Progenitor cell of endocrine pancreas (in vitro differentiated cells): ENCODE results near the gene HACD1. TPM values are rescaled to one million over a fixed set of nuclear protein-coding genes. Genes with fewer than 3 reads are reported as not detected.

Experiments
- DNase-seq: peaks from one replicate; pipeline ENCODE4 v3.0.0; 2021; ENCODE audit warnings: low spot score; ENCODE audit not compliant: unreplicated experiment
- H3K27ac Mint-ChIP-seq: 2 replicates; pipeline ENCODE4 v1.8.0; 2021; ENCODE audit warnings: mild to moderate bottlenecking, moderate library complexity, mixed read lengths
- H3K27me3 Mint-ChIP-seq: 2 replicates; pipeline ENCODE4 v1.8.0; 2021; ENCODE audit warnings: mixed read lengths
- H3K36me3 Mint-ChIP-seq: 2 replicates; pipeline ENCODE4 v1.8.0; 2022; ENCODE audit warnings: mixed read lengths; ENCODE audit not compliant: insufficient read depth
- H3K4me1 Mint-ChIP-seq: 2 replicates; pipeline ENCODE4 v1.8.0; 2021; ENCODE audit warnings: low read depth, mixed read lengths
- H3K4me3 Mint-ChIP-seq: 2 replicates; pipeline ENCODE4 v1.8.0; 2021; ENCODE audit warnings: low read depth, mild to moderate bottlenecking, moderate library complexity, mixed read lengths
- H3K9me3 Mint-ChIP-seq: 2 replicates; pipeline ENCODE4 v1.8.0; 2021; ENCODE audit warnings: low read depth, mixed read lengths
- CTCF ChIP-seq: fragments of 200-600 bp; sonication (generic); IDR thresholded peaks from one replicate; pipeline ENCODE4 v1.5.0; 2021; ENCODE audit warnings: antibody characterized with exemption, mild to moderate bottlenecking; ENCODE audit not compliant: unreplicated experiment
- total RNA-seq: library from RNA; stranded (reverse); gene quantifications from 2 replicates; pipeline ENCODE4 v1.2.1, GENCODE V29; 2021

Gene HACD1
- total RNA-seq, 1 donor from 2014 or later, result 14.3 TPM

GRCh38 chr10:17652585-17652984 is 35.4 kb upstream of the HACD1 start:
- no peak for DNase-seq
- H3K4me1 Mint-ChIP-seq, result peaks cover 5% of the 10 kb centered on the region

GRCh38 chr10:17651896-17652295 is 34.7 kb upstream of the HACD1 start:
- Mint-ChIP-seq H3K27me3 (no peaks in the 10 kb centered on the region), H3K4me1 (peaks cover 5% of the 10 kb centered on the region), H3K4me3 (no peak overlapping the region), H3K36me3 (peaks cover 22% of the 10 kb centered on the region), H3K27ac (no peak overlapping the region), H3K9me3 (peaks cover 18% of the 10 kb centered on the region)
- TF ChIP-seq CTCF, result no peak
- no peak for DNase-seq

More at GRCh38 chr10:17652585-17652984, 35.4 kb upstream of the HACD1 start:
- no peak overlapping the region for H3K27ac Mint-ChIP-seq
- TF ChIP-seq CTCF, result no peak
- H3K27me3 Mint-ChIP-seq, result no peaks in the 10 kb centered on the region
- peaks cover 28% of the 10 kb centered on the region for H3K36me3 Mint-ChIP-seq
- no peak overlapping the region for H3K4me3 Mint-ChIP-seq
- peaks cover 24% of the 10 kb centered on the region for H3K9me3 Mint-ChIP-seq

DNA sequence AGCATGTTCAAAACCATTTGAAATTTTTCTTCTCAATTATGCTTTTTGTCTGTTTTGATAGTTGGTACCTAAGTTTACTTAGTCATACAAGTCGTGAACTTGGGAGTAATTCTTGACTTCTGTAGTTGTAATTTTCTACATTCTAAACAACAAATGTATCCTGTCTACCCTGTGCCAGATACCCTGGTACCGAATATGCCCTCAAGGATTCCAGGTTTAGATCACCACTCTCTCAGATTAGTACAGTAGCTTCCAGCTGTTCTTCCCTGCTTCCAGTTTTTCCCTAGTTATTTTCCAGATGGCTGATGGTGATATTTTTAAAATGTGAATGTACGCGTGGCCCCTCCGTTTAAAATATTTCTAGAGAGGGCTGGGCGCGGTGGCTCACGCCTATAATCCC is 33.2 kb upstream of the HACD1 start:
- DNase-seq, result no peak
- Mint-ChIP-seq H3K27me3 (no peaks in the 10 kb centered on the region), H3K9me3 (peaks cover 12% of the 10 kb centered on the region), H3K27ac (peak overlapping the region; percentile 89), H3K36me3 (peaks cover 15% of the 10 kb centered on the region), H3K4me3 (no peak overlapping the region), H3K4me1 (peaks cover 13% of the 10 kb centered on the region)
- TF ChIP-seq CTCF, result no peak

DNA sequence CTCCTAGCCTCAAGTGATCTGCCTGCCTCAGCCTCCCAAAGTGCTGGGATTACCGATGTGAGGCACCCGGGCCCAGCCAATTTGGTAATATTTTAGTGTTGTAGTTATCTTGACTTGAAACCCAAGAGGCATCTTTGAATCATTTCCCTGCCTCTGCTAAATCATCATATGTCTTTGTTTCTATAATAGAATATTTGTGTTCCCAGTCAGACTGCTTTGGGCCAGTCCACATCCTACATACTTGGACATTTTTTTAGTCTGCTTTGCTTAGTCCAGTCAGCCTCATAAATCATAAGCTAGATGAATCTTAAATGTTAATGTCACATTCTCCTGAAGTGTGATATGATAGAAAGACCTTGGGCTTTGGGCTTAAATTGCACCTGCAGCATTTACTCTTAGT is 32.7 kb upstream of the HACD1 start:
- H3K4me1 Mint-ChIP-seq, result peaks cover 18% of the 10 kb centered on the region
- H3K27me3 Mint-ChIP-seq, result no peaks in the 10 kb centered on the region
- peaks cover 12% of the 10 kb centered on the region for H3K9me3 Mint-ChIP-seq
- H3K36me3 Mint-ChIP-seq, result peaks cover 11% of the 10 kb centered on the region
- no peak for TF ChIP-seq CTCF
- no peak overlapping the region for H3K4me3 Mint-ChIP-seq
- no peak overlapping the region for H3K27ac Mint-ChIP-seq
- no peak for DNase-seq

DNA sequence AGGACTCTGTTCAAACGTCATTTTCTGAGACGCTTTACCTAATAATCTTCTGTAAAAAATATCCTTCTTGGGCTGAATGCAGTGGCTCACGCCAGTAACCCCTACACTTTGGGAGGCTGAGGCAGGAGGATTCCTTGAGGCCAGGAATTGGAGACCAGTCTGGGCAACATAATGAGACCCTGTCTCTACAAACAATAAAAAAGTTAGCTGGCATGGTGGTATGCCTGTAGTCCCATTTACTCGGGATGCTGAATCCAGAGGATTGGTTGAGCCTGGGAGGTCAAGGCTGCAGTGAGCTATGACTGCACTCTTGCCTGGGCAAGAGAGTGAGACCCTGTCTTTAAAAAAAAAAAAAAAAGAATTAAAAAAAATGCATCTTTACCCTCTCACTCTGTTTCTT is 31.9 kb upstream of the HACD1 start:
- H3K27me3 Mint-ChIP-seq, result no peaks in the 10 kb centered on the region
- H3K4me3 Mint-ChIP-seq, result no peak overlapping the region
- H3K27ac Mint-ChIP-seq, result peak overlapping the region; percentile 43
- TF ChIP-seq CTCF, result no peak
- H3K4me1 Mint-ChIP-seq, result peaks cover 23% of the 10 kb centered on the region
- H3K36me3 Mint-ChIP-seq, result peaks cover 10% of the 10 kb centered on the region
- DNase-seq, result no peak
- H3K9me3 Mint-ChIP-seq, result peaks cover 9% of the 10 kb centered on the region
